NCI-H524 (cell line): ENCODE results near the gene PDXDC1.
"Not testable (repeated sequence)": the region's sequence is repeated elsewhere in the genome, so short reads cannot be mapped to it uniquely, and the experiment has no call there.

Source experiments
- DNase-seq, 2 experiments: peaks; one replicate each; lab custom pipeline; 2025; lab: John Stamatoyannopoulos, UW

Gene PDXDC1

DNA sequence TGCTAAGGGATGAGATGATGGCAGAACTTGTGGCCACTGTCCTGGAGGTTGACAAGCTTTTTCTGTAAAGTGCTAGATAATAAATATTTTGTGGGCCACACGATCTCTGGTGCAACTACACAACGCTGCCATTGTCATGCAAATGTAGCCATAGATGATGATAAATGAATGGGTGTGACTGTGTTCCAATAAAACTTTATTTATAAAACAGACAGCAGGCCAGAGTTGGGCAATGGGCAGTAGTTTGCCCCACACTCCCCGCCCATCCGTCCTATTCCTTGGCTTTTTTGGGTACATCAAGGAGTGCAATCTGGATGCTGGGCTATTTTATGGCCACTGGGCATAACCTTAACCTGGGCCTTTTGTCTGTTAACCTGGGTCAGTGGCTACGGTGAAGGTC is 184.8 kb downstream of the PDXDC1 start:
- DNase-seq = not testable (repeated sequence)

DNA sequence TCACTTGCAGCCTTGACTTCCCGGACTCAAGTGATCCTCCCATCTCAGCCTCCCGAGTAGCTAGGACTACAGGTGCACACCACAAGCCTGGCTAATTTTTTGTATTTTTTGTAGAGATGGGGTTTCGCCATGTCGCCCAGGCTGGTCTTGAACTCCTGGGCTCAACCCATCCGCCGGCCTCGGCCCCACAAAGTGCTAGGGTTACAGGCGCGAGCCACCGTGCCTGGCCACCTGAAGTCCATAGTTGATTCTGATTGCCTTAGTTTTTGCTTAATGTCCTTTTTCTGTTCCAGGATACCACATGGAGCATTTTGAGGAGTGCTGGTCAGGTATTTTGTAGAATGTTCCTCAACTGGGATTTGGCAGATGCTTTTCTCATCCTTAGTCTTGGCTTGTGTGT is 185.7 kb downstream of the PDXDC1 start:
- DNase-seq = not testable (repeated sequence)

DNA sequence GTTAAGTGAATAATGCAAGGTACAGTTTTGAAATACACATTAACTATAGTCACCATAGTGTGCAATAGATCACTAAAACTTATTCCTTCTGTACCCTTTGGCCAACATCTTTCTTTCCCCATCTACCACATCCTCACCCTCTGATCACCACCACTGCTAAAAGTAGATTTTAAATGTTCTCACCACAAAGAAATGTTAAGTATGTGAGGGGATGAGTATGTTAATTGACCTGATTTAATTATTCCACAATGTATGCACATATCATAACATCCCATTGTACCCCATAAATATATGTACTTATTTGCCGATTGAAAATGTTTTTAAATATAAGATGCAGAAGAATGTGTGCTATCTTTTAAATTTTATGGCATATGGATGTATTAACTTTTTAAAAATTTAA is 188.2 kb downstream of the PDXDC1 start:
- DNase-seq = not testable (repeated sequence)

DNA sequence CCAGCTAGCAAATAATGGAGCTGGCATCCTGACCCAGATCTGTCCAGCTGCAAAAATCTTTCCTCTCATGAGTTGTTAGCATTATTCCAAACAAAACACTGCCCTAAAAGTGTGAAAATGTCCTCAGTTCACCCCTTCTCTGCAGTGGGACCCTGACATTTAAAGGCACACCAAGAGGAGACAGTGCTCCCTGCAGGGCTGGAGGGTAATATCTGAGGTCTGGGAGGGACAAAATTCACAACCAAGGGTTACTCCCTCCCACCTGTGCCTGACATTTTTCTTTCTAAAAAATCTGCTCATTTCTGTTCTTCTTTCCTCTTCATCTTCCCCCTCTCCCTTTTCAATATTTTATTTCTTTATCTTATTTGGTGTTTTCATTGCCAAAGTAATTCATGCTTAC is 191.4 kb downstream of the PDXDC1 start:
- DNase-seq = not testable (repeated sequence)

DNA sequence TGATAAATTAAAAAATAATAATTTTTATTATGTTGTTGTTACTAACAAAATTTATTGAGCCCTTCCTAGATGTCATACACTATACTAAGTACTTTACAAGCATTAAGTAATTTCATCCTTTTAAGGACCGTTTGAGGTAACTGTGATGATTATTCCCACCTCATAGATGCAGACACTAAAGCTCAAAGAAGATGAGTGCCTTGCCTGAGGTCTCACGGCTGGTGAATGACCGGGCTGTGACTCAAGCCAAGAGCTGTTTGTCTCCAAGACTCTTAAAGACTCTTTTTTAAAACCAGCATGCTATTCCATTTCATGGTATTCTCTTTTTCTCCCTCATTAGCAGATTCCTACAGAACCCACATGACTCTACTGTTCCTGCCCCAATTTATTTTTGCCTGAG is 193.5 kb downstream of the PDXDC1 start:
- not testable (repeated sequence) for DNase-seq

DNA sequence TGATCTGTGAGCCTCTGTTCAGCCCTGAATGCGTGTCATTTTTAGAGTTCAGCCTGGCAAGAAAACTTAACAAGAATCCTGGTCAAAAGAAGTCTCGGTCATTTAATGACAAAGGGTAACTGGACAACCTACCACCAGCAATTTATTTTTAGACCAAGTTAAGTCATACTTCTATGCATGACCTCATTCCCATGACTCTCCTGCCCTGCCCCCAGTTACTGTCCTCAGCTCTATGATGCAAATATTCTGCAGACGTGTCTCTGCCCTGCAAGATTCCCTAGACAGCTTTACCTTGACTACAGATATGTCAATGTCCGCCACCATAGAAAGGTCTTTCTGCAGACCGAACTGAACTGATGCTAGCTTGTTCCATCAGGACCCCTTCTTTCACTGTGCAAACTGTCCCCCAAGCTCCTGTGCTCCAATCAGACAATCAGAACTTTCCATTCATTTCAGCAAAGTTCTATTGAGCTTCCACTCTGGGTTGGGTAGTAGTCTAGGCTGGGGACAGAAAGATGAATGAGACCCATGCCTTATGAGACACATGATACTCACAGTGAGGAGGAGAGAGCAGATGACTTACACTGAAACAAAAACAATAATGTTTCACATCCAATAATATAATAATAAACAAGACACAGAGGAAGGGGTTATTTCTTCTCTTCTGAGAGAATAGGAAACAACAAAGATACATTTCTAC is 194.3 kb downstream of the PDXDC1 start:
- not testable (repeated sequence) for DNase-seq

DNA sequence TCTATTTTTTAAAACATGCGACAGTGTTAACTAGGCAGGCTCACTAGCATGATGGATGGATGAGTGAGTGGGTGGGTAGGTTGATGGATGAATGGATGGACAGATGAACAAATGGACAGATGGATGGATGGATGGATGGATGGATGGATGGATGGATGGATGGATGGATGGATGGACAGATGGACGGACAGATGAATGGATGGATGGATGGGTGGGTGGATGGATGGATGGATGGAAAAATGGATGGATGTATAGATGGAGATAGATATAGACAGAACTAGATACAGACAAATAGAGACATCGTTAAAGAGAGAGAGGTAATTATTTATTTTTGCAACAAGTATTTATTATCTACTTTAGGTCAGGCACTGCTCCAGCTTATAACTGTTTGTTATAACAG is 205.1 kb downstream of the PDXDC1 start:
- DNase-seq = not testable (repeated sequence)

DNA sequence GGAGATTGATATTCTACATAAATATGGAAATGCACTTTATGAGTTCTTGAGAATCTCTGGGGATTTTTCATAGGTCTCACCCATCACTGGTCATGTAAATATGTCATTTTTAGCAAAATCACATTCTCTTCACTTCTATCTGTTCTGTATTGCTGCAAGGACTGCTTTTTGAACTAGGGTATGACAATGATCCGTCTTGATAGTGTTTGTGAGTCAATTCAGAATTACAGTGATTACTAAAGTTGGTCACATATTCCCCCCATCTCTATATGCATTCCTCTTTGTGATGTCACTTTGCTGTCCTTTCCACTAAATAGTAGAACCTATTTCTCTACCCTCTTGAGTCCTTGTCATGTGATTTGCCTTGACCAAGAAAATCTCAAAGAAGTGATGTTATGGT is 206.1 kb downstream of the PDXDC1 start:
- not testable (repeated sequence) for DNase-seq

DNA sequence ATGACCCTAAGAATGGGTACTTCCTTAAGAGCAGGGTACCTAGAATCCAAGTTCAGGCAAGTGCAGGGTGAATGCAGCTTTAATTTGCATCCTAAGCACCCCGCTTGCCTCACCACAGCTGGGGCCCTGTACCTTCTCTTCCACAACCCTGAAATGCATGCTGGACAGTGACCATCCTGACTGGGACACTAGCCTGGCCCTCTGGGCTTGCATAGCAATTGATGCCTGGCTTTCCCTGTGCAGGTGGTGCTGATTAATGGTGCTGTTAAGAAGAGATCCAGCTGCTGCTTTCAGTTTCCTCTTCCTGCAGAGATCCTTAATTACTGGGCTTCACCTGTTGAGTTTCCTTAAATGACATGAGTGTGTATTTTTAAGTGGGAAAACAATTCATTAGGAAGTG is 209.2 kb downstream of the PDXDC1 start:
- DNase-seq = not testable (repeated sequence)
